Neuronal stem cell (in vitro differentiated cells): ENCODE results near the gene MEIG1.
"Not testable (repeated sequence)": the region's sequence is repeated elsewhere in the genome, so short reads cannot be mapped to it uniquely, and the experiment has no call there.

Experiments used
- DNase-seq: peaks from one replicate; pipeline ENCODE4 v3.0.0-alpha.2; 2013; ENCODE audit warnings: low spot score
- H2AFZ ChIP-seq: one replicate; pipeline ENCODE4 v1.6.1; 2013; ENCODE audit warnings: mild to moderate bottlenecking, low read length, inconsistent platforms
- H2AK5ac ChIP-seq: 2 replicates; pipeline ENCODE4 v1.6.1; 2013; ENCODE audit warnings: low read depth, mild to moderate bottlenecking, inconsistent platforms, low read length, moderate library complexity, mixed read lengths
- H2BK120ac ChIP-seq: 2 replicates; pipeline ENCODE4 v1.6.1; 2013; ENCODE audit warnings: low read depth, mild to moderate bottlenecking, inconsistent platforms, low read length, moderate library complexity, mixed read lengths
- H2BK12ac ChIP-seq: one replicate; pipeline ENCODE4 v1.6.1; 2013; ENCODE audit warnings: low read length, inconsistent platforms
- H2BK15ac ChIP-seq: 2 replicates; pipeline ENCODE4 v1.6.1; 2013; ENCODE audit warnings: mild to moderate bottlenecking, low read length, inconsistent platforms, mixed read lengths
- H2BK5ac ChIP-seq: one replicate; pipeline ENCODE4 v1.6.1; 2013; ENCODE audit warnings: inconsistent platforms, mild to moderate bottlenecking, low read length, moderate library complexity
- H3K14ac ChIP-seq: one replicate; pipeline ENCODE4 v1.6.1; 2013; ENCODE audit warnings: low read length, inconsistent platforms
- H3K18ac ChIP-seq: 2 replicates; pipeline ENCODE4 v1.6.1; 2013; ENCODE audit warnings: low read length, inconsistent platforms
- H3K23ac ChIP-seq: 2 replicates; pipeline ENCODE4 v1.6.1; 2013; ENCODE audit warnings: low read depth, mild to moderate bottlenecking, mixed read lengths, low read length, inconsistent platforms; ENCODE audit not compliant: poor library complexity
- H3K27ac ChIP-seq: replicated peaks from 3 replicates; pipeline ENCODE4 v1.5.1; 2013; ENCODE audit warnings: low read length, inconsistent platforms
- H3K27me3 ChIP-seq, 3 experiments: 2 replicates each; pipeline ENCODE4 v1.6.1; 2013; ENCODE audit warnings: low read length in 3 of 3, mild to moderate bottlenecking in 2 of 3, inconsistent platforms in 1 of 3, low read depth in 1 of 3, mixed read lengths in 1 of 3, moderate library complexity in 1 of 3; ENCODE audit not compliant: control insufficient read depth in 3 of 3, insufficient read depth in 3 of 3
- H3K36me3 ChIP-seq, 2 donors: replicated peaks in 1 of 2; 2 replicates each; pipeline ENCODE4 v1.6.1; 2013; ENCODE audit warnings: low read length in 2 of 2; ENCODE audit not compliant: control insufficient read depth in 2 of 2, insufficient read depth in 2 of 2
- H3K4ac ChIP-seq: 2 replicates; pipeline ENCODE4 v1.6.1; 2013; ENCODE audit warnings: inconsistent platforms, mild to moderate bottlenecking, low read length, moderate library complexity
- H3K4me1 ChIP-seq, 2 donors: 1 replicate in 1 of 2; 2 replicates in 1 of 2; pipeline ENCODE4 v1.6.1; 2013; ENCODE audit warnings: low read length in 2 of 2, low read depth in 1 of 2; ENCODE audit not compliant: control insufficient read depth in 2 of 2, insufficient read depth in 1 of 2
- H3K4me2 ChIP-seq: one replicate; pipeline ENCODE4 v1.6.1; 2013; ENCODE audit warnings: mild to moderate bottlenecking, low read length, inconsistent platforms; ENCODE audit not compliant: insufficient read depth, poor library complexity, severe bottlenecking
- H3K4me3 ChIP-seq, 2 donors: 2 replicates each; pipeline ENCODE4 v1.5.1; 2013; ENCODE audit warnings: low read length in 2 of 2, mild to moderate bottlenecking in 2 of 2, inconsistent platforms in 1 of 2, moderate library complexity in 1 of 2
- H3K79me1 ChIP-seq: one replicate; pipeline ENCODE4 v1.6.1; 2013; ENCODE audit warnings: low read depth, mild to moderate bottlenecking, inconsistent platforms, low read length, moderate library complexity
- H3K9ac ChIP-seq: one replicate; pipeline ENCODE4 v1.6.1; 2013; ENCODE audit warnings: mild to moderate bottlenecking, low read depth, low read length, inconsistent platforms; ENCODE audit not compliant: poor library complexity
- H3K9me3 ChIP-seq, 2 donors: replicated peaks in 1 of 2; 2 replicates each; pipeline versions ENCODE3 to v1.6.1; 2013; ENCODE audit warnings: low read length in 2 of 2, mild to moderate bottlenecking in 2 of 2, inconsistent platforms in 1 of 2, low read depth in 1 of 2, mixed read lengths in 1 of 2, moderate library complexity in 1 of 2; ENCODE audit not compliant: control insufficient read depth in 2 of 2, insufficient read depth in 1 of 2
- H4K8ac ChIP-seq: one replicate; pipeline ENCODE4 v1.6.1; 2013; ENCODE audit warnings: low read depth, mild to moderate bottlenecking, inconsistent platforms, low read length, moderate library complexity
- H4K91ac ChIP-seq: one replicate; pipeline ENCODE4 v1.6.1; 2013; ENCODE audit warnings: low read length, low read depth, mild to moderate bottlenecking, inconsistent platforms; ENCODE audit not compliant: poor library complexity
- WGBS, 2 donors: extraction: QIAGEN DNeasy Blood & Tissue Kit; methylation state at CpG; one replicate each; pipeline ENCODE4 v1.1.7; 2013; ENCODE audit warnings: missing lambda C conversion rate in 2 of 2, mixed read lengths in 1 of 2; ENCODE audit not compliant: insufficient read length in 2 of 2, insufficient replicate concordance in 1 of 2; ENCODE audit errors: extremely low coverage in 2 of 2; 5-methylcytosine and 5-hydroxymethylcytosine counted together

The MEIG1 gene

DNA sequence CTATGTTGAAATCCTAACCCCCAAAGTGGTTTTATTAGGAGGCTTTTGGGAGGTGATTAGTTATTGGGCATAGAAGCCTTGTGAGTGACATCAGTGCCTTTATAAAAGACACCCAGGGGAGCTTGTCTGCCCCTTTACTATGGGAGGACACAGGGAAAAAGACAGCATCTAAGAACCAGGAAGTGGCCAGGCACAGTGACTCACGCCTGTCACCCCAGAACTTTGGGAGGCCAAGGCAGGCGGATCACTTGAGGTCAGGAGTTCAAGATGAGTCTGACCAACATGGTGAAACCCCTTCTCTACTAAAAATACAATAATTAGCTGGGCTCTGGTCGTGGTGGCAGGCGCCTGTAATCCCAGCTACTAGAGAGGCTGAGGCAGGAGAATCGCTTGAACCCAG is 20.2 kb upstream of the MEIG1 start:
- not testable (repeated sequence) for H2BK15ac ChIP-seq, H2BK5ac ChIP-seq, H3K9ac ChIP-seq, H3K27ac ChIP-seq, H3K4ac ChIP-seq, H2AFZ ChIP-seq, H4K91ac ChIP-seq, H3K4me2 ChIP-seq, H3K14ac ChIP-seq, H4K8ac ChIP-seq, DNase-seq, H2AK5ac ChIP-seq, H3K79me1 ChIP-seq, H3K18ac ChIP-seq, H3K4me1 ChIP-seq, H3K4me3 ChIP-seq, H2BK120ac ChIP-seq, H3K9me3 ChIP-seq, H3K23ac ChIP-seq, H3K27me3 ChIP-seq, H2BK12ac ChIP-seq
- WGBS, 2 donors, result no CpG with 5 or more reads among the region's 5 CpGs
- H3K36me3 ChIP-seq, result peaks cover 0 to 72% of the 10 kb centered on the region in 2 donors

DNA sequence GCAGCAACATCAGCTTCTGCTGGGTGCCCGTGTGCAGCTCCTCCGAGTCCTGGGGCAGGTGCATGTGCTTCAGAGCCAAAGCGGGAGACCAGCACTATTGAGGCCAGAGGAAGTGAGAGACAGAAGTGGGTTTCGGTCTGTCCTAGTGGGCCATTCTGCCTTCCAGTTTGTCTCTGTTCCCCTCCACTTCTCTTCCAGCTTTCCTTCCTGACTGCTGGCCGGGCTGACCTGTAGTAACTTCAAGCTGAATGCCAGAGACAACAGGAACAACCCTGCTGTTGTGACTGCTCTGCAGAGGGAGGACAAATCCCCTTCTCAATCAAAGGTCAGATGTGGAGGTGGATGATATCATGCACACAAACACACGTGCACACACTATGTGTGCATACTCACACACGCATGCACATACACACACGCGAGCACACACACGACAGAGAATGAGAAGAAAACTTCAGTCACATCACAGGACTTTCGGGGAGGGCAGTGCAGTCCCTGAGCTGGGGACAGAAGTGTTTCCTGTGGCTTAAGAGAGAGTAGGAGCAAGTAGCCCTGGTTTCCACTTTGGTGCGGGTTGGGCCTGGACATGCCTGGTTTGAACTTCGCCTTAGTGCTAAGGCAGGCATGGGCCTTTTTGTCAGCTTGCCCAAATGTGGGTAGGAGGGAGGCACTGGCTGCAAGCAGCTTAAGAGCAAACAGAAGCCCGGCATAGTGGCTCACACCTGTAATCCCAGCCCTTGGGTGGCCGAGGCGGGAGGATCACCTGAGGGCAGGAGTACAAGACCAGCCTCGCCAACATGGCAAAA is 16.8 kb upstream of the MEIG1 start:
- not testable (repeated sequence) for H3K9ac ChIP-seq, H3K23ac ChIP-seq, H3K4me3 ChIP-seq, H4K8ac ChIP-seq, H2BK15ac ChIP-seq, H4K91ac ChIP-seq, DNase-seq, H2BK120ac ChIP-seq, H3K9me3 ChIP-seq, H2BK5ac ChIP-seq, H3K27ac ChIP-seq, H3K4ac ChIP-seq, H3K4me2 ChIP-seq, H3K79me1 ChIP-seq, H3K27me3 ChIP-seq, H2AK5ac ChIP-seq, H3K18ac ChIP-seq, H2BK12ac ChIP-seq, H3K4me1 ChIP-seq, H2AFZ ChIP-seq, H3K14ac ChIP-seq
- H3K36me3 ChIP-seq, result peaks cover 4 to 73% of the 10 kb centered on the region in 2 donors
- no CpG with 5 or more reads among the region's 17 CpGs for WGBS, 2 donors

DNA sequence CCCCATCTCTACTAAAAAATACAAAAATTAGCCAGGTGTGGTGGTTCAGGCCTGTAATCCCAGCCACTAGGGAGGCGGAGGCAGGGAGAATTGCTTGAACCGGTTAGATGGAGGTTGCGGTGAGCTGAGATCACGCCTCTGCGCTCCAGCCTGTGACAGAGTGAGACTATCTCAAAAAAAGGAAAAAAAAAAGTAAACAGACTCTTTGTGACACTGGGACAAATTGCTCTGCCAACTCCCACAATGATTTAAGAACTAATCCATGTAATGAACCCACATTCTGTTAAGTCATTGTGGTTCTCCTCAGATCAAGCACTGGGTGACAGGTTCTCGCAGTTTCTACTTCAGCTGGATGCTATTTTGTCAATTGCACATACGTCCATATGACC is 16.2 kb upstream of the MEIG1 start:
- not testable (repeated sequence) for H3K79me1 ChIP-seq, H3K9me3 ChIP-seq, H2AK5ac ChIP-seq, H3K18ac ChIP-seq, H3K27me3 ChIP-seq, H3K9ac ChIP-seq, H3K4ac ChIP-seq, H2BK15ac ChIP-seq, H2BK12ac ChIP-seq, H3K4me3 ChIP-seq, H2BK120ac ChIP-seq, H2BK5ac ChIP-seq, DNase-seq, H3K27ac ChIP-seq, H3K4me1 ChIP-seq, H3K23ac ChIP-seq, H3K4me2 ChIP-seq, H3K14ac ChIP-seq, H4K91ac ChIP-seq, H4K8ac ChIP-seq, H2AFZ ChIP-seq
- WGBS, 2 donors, result no CpG with 5 or more reads among the region's 7 CpGs
- H3K36me3 ChIP-seq, result peaks cover 4 to 77% of the 10 kb centered on the region in 2 donors

DNA sequence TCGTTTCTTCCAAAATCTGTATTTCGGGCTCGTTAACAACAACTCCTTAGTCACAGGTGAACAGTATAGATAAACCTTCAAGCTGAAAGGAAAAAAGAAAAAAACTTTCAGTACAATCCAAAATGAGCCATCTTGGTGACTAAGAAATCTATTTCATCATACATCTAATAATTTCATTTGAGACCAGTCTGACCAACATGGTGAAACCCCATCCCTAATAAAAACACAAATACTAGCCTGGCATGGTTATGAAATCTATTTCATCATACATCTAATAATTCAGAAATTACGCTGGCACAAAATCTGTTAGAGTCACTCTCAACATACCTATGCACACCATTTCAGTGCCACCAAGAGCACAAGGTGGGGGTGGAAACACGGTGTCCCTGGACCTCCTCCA is 14.1 kb upstream of the MEIG1 start:
- Histone ChIP-seq H2BK5ac (no peak overlapping the region), H3K9me3 (no peaks in the 10 kb centered on the region), H3K79me1 (no peaks in the 10 kb centered on the region), H2AFZ (no peak overlapping the region), H3K27ac (no peak overlapping the region), H3K27me3 (no peaks in the 10 kb centered on the region), H3K14ac (no peak overlapping the region), H4K91ac (no peak overlapping the region), H3K18ac (no peak overlapping the region), H2BK15ac (no peak overlapping the region), H2AK5ac (no peak overlapping the region), H2BK12ac (no peak overlapping the region), H2BK120ac (no peak overlapping the region), H3K4me3 (no peak overlapping the region), H4K8ac (no peak overlapping the region), H3K4me1 (no peaks in the 10 kb centered on the region), H3K23ac (no peak overlapping the region), H3K9ac (no peak overlapping the region), H3K36me3 (peaks cover 4 to 76% of the 10 kb centered on the region in 2 donors), H3K4ac (no peak overlapping the region), H3K4me2 (no peak overlapping the region)
- WGBS, 2 donors, result 100% methylated on average over 2 of the region's 5 CpGs; no CpG with 5 or more reads in 1 of the 2 donors
- DNase-seq, result no peak
